Pancreas (tissue), 10 donors: ENCODE data around the gene DLL4. TPM values are rescaled to one million over a fixed set of nuclear protein-coding genes. Genes with fewer than 3 reads are reported as not detected.

Experiments
- ATAC-seq, 4 donors: fragments of 200-7000 bp; cut with Tn5 transposase; one replicate each; pipeline versions ENCODE4 v1.8.0 to v1.9.1; 2020; ENCODE audit warnings: mild to moderate bottlenecking in 4 of 4, moderate library complexity in 4 of 4
- DNase-seq, 6 donors: peaks; one replicate each; pipeline ENCODE4 v3.0.0-alpha.2; 2020
- FAIRE-seq: peaks from 2 replicates; lab custom pipeline; 2012; peaks lifted over from hg19 to GRCh38; lab: Jason Lieb, UNC
- H3K27ac ChIP-seq, 4 donors: fragments of 200-600 bp; sonication (generic); 1 replicate in 3 of 4; 2 replicates in 1 of 4; pipeline versions ENCODE4 v1.5.0 to v1.8.0; 2020
- H3K27me3 ChIP-seq, 4 donors: fragments of 200-600 bp; one replicate each; pipeline ENCODE4 v1.8.0; 2021
- H3K36me3 ChIP-seq, 3 donors: fragments of 200-600 bp; sonication (generic) in 1 of 3; one replicate each; pipeline versions ENCODE4 v1.5.0 to v1.8.0; 2020 to 2021
- H3K4me1 ChIP-seq, 3 donors: fragments of 200-600 bp; one replicate each; pipeline ENCODE4 v1.8.0; 2021
- H3K4me3 ChIP-seq, 4 donors: fragments of 200-600 bp; sonication (generic) in 2 of 4; one replicate each; pipeline versions ENCODE4 v1.5.0 to v1.8.0; 2020 to 2021
- H3K9me3 ChIP-seq, 4 donors: fragments of 200-600 bp; one replicate each; pipeline ENCODE4 v1.8.0; 2021
- WGBS, 2 donors: extraction: QIAGEN DNeasy Blood & Tissue Kit; methylation state at CpG; one replicate each; pipeline ENCODE4 v1.1.7; 2013; 5-methylcytosine and 5-hydroxymethylcytosine counted together
- intact Hi-C, 3 donors: fragments of 100-400 bp; cut with DNase I; formaldehyde crosslinking; loops; one replicate each; pipeline versions ENCODE4 v1.11.1 to v1.14.2; 2022
- polyA plus RNA-seq, 2 donors: library from polyadenylated mRNA; stranded (reverse); fragments of 200-250 nt; gene quantifications; one replicate each; pipeline ENCODE4 v1.2.3, GENCODE V29; 2013
- total RNA-seq, 6 donors: library from RNA; stranded (reverse); fragmentation: NEBNext Ultra II Directional in 4 of 6; extraction: Animal tissue kit (Norgen Biotek cat#: 25700) in 4 of 6; gene quantifications; one replicate each; pipeline versions ENCODE4 v1.2.1 to v1.2.4, GENCODE V29; 2021 to 2023
- TF ChIP-seq, protein P1 (sequence below), 4 donors: fragments of 200-600 bp; sonication (generic) in 3 of 4; IDR thresholded peaks; one replicate each; pipeline versions ENCODE4 v1.5.0 to v1.8.0; 2021; ENCODE audit warnings: antibody characterized with exemption in 4 of 4
- donor health status: healthy with polysubstance abuse.
- donor health status: DM: no; HTN: no; CAD: no; lungs with moderate emphysema.
- donor health status: DM: no; HTN: no; CAD: no.
- donor health status: control.
- donor health status: control.
- donor health status: Bipolar disorder and iron deficiency.
- donor health status: DM: yes; HTN: yes; CAD: no.
- donor health status: DM: no; HTN: no; CAD: no.
- donor health status: DM: no; HTN: no; CAD: no.
- donor health status: DM: yes; HTN: yes; CAD: no.

Gene DLL4
- total and polyA plus RNA-seq, 8 donors: 1.3 to 4.8 (median 2.3) TPM

DNA sequence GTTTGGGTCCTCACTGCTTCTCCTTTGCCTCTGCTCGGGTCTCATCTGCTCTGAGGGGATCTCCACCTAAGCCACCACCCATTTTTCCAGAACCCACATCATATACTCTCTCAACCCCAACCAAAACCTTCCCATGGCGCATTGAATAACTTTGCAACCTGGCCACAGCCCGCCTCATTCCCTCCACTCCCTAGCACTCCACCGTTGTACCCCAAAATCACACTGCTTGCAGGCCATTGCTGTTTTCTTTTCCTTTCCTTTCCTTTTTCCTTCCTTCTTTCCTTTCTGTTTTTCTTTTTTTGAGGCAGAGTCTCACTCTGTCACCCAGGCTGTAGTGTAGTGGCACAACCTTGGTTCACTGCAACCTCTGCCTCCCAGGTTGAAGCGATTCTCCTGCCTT, 38.0 kb upstream of the DLL4 start:
- DNase-seq (no peak), FAIRE-seq (no peak), ATAC-seq (no peak)
- TF ChIP-seq, protein P1, sequence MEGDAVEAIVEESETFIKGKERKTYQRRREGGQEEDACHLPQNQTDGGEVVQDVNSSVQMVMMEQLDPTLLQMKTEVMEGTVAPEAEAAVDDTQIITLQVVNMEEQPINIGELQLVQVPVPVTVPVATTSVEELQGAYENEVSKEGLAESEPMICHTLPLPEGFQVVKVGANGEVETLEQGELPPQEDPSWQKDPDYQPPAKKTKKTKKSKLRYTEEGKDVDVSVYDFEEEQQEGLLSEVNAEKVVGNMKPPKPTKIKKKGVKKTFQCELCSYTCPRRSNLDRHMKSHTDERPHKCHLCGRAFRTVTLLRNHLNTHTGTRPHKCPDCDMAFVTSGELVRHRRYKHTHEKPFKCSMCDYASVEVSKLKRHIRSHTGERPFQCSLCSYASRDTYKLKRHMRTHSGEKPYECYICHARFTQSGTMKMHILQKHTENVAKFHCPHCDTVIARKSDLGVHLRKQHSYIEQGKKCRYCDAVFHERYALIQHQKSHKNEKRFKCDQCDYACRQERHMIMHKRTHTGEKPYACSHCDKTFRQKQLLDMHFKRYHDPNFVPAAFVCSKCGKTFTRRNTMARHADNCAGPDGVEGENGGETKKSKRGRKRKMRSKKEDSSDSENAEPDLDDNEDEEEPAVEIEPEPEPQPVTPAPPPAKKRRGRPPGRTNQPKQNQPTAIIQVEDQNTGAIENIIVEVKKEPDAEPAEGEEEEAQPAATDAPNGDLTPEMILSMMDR (IDR thresholded peaks at IDR 0.05): no peak
- Histone ChIP-seq H3K4me1 (peaks cover 0 to 7% (median 0%) of the 10 kb centered on the region in 3 donors), H3K36me3 (no peaks in the 10 kb centered on the region), H3K27ac (no peak overlapping the region), H3K4me3 (no peak overlapping the region), H3K9me3 (no peaks in the 10 kb centered on the region), H3K27me3 (no peaks in the 10 kb centered on the region)
- whole genome bisulfite sequencing, 2 donors: 68 to 78% methylated on average over 5 of the region's 5 CpGs
- intact Hi-C loops: loop anchor here in 1 of 3 donors (5.0 kb wide), 1 partner anchor 34 kb away; no protein-coding TSS in a partner anchor

- DNase-seq (peak in 4 of 6 donors; percentile 51 to 74 (median 58)), FAIRE-seq (no peak), ATAC-seq (peak; percentile 23 to 51 (median 43))
- intact Hi-C loops: loop anchor here in 1 of 3 donors (5.0 kb wide), 1 partner anchor 35 kb away; no protein-coding TSS in a partner anchor
- Histone ChIP-seq H3K27ac (peak overlapping the region in 1 of 4 donors; percentile 44), H3K4me3 (no peak overlapping the region), H3K36me3 (no peaks in the 10 kb centered on the region), H3K4me1 (peaks cover 0 to 7% (median 0%) of the 10 kb centered on the region in 3 donors), H3K9me3 (no peaks in the 10 kb centered on the region), H3K27me3 (no peaks in the 10 kb centered on the region)
- TF ChIP-seq, protein P1 (IDR thresholded peaks at IDR 0.05): peak; percentile 56 to 77 (median 72)
- WGBS, 2 donors: 6 to 8% methylated on average over 4 of the region's 4 CpGs
Measured at GRCh38 chr15:40891810-40892446, 37.2 kb upstream of the DLL4 start.

DNA sequence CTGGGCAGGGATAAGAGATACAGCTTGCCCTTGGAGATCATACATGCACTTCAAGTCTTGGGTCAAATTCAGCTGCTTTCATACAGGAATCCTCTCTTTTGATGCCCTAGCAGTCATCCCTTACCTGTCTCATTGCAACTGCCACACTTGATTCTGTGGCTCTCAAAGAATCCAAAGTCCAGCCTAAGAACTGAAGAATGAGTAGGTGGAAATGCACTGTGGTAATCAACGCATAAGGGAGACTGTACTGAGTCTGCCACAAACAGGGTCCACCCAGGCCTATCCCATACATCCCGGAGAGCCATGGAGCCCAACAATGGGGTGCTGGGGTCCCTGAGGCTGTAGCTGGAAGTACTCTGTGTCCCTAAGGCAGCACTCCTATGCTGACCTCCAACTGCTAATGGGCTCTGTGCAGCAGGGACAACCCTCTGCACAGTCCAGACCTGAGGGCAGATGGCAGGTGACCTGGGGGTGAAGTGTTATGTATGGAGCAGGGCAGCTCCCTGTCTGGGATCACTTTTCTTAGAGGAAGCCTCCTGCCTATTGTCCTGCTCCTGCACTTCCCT, 36.6 kb upstream of the DLL4 start:
- DNase-seq (no peak), ATAC-seq (no peak), FAIRE-seq (no peak)
- no peak overlapping the region for H3K4me3 ChIP-seq
- H3K36me3 ChIP-seq: no peaks in the 10 kb centered on the region
- peaks cover 0 to 7% (median 0%) of the 10 kb centered on the region in 3 donors for H3K4me1 ChIP-seq
- no peak overlapping the region for H3K27ac ChIP-seq
- TF ChIP-seq, protein P1 (IDR thresholded peaks at IDR 0.05): no peak
- intact Hi-C loops: loop anchor here in 1 of 3 donors (5.0 kb wide), 1 partner anchor 35 kb away; no protein-coding TSS in a partner anchor
- H3K9me3 ChIP-seq: no peaks in the 10 kb centered on the region
- H3K27me3 ChIP-seq: no peaks in the 10 kb centered on the region
- 64 to 69% methylated on average over 2 of the region's 2 CpGs for WGBS, 2 donors

- peak in 3 of 6 donors; percentile 29 to 77 (median 54) for DNase-seq
- 66 to 81% methylated on average over 22 of the region's 22 CpGs for WGBS, 2 donors
- H3K9me3 ChIP-seq: no peaks in the 10 kb centered on the region
- peaks cover 0 to 7% (median 0%) of the 10 kb centered on the region in 3 donors for H3K4me1 ChIP-seq
- H3K36me3 ChIP-seq: no peaks in the 10 kb centered on the region
- no peak for FAIRE-seq
- H3K27me3 ChIP-seq: no peaks in the 10 kb centered on the region
- intact Hi-C loops: loop anchor here in 1 of 3 donors (5.0 kb wide), 1 partner anchor 36 kb away; no protein-coding TSS in a partner anchor
- no peak overlapping the region for H3K4me3 ChIP-seq
- TF ChIP-seq, protein P1 (IDR thresholded peaks at IDR 0.05): no peak
- H3K27ac ChIP-seq: no peak overlapping the region
- ATAC-seq: no peak
Measured at GRCh38 chr15:40893019-40893670, 36.0 kb upstream of the DLL4 start.
